H1 (cell line): ENCODE measurements around the gene SURF2. TPM values are rescaled to one million over a fixed set of nuclear protein-coding genes. Genes with fewer than 3 reads are reported as not detected.
A peak's percentile ranks its signal among the peaks of the same experiment; 100 is the strongest.

Experiments
- CTCF ChIA-PET: fragments of 300-600 bp; sonication (Branson Sonifier 250); formaldehyde crosslinking; loops from one replicate; lab custom pipeline; 2021; ENCODE audit not compliant: partially characterized antibody; lab: Charles Lee
- POLR2A ChIA-PET: fragments of 300-600 bp; sonication (Branson Sonifier 250); formaldehyde crosslinking; loops from one replicate; lab custom pipeline; 2021; ENCODE audit warnings: inconsistent platforms; ENCODE audit not compliant: partially characterized antibody; lab: Charles Lee
- DNase-seq, 2 experiments: peaks; one replicate each; pipeline versions ENCODE4 v3.0.0 to v3.0.0-alpha.2; 2010 to 2022; ENCODE audit warnings: low spot score in 2 of 2, low read depth in 1 of 2, mixed read lengths in 1 of 2
- FAIRE-seq: peaks from 2 replicates; lab custom pipeline; 2011; peaks lifted over from hg19 to GRCh38; lab: Jason Lieb, UNC
- H2AFZ ChIP-seq: 2 replicates; pipeline ENCODE4 v1.8.1; 2012; ENCODE audit warnings: low read length, inconsistent platforms
- H2AK5ac ChIP-seq: 2 replicates; pipeline ENCODE4 v1.6.1; 2013; ENCODE audit warnings: low read depth, low read length
- H2BK120ac ChIP-seq: replicated peaks from 2 replicates; pipeline ENCODE3; 2013; ENCODE audit warnings: low read depth, low read length, inconsistent platforms
- H2BK12ac ChIP-seq: 2 replicates; pipeline ENCODE4 v1.6.1; 2013; ENCODE audit warnings: low read depth, low read length
- H2BK15ac ChIP-seq: 2 replicates; pipeline ENCODE4 v1.6.1; 2013; ENCODE audit warnings: low read length
- H2BK20ac ChIP-seq: 2 replicates; pipeline ENCODE4 v1.6.1; 2013; ENCODE audit warnings: low read length
- H2BK5ac ChIP-seq: 2 replicates; pipeline ENCODE4 v1.6.1; 2013; ENCODE audit warnings: low read depth, low read length
- H3K14ac ChIP-seq: 2 replicates; pipeline ENCODE4 v1.6.1; 2013; ENCODE audit warnings: inconsistent platforms; ENCODE audit not compliant: insufficient read length
- H3K18ac ChIP-seq: 2 replicates; pipeline ENCODE4 v1.6.1; 2013; ENCODE audit warnings: low read length; ENCODE audit errors: extremely low read depth
- H3K23ac ChIP-seq: 2 replicates; pipeline ENCODE4 v1.6.1; 2013; ENCODE audit warnings: inconsistent platforms; ENCODE audit not compliant: insufficient read length
- H3K23me2 ChIP-seq: 2 replicates; pipeline ENCODE4 v1.6.1; 2013; ENCODE audit warnings: low read depth, low read length
- H3K27ac ChIP-seq: 2 replicates; pipeline ENCODE4 v1.6.1; 2011; ENCODE audit warnings: low read depth, low read length, inconsistent platforms
- H3K27me3 ChIP-seq, 4 experiments: replicated peaks in 1 of 4; 1 replicate in 1 of 4; 2 replicates in 3 of 4; pipeline versions ENCODE4 v1.6.1 to v1.8.1; 2011 to 2013; ENCODE audit warnings: low read length in 3 of 4, mild to moderate bottlenecking in 3 of 4, inconsistent platforms in 2 of 4, mixed read lengths in 2 of 4, moderate library complexity in 1 of 4; ENCODE audit not compliant: control insufficient read depth in 3 of 4, insufficient read depth in 3 of 4; ENCODE audit errors: extremely low read depth in 1 of 4
- H3K36me3 ChIP-seq, 4 experiments: 2 replicates each; pipeline versions ENCODE4 v1.6.1 to v1.8.1; 2011 to 2013; ENCODE audit warnings: mild to moderate bottlenecking in 4 of 4, low read length in 3 of 4, moderate library complexity in 2 of 4, control low read depth in 1 of 4, inconsistent platforms in 1 of 4; ENCODE audit not compliant: insufficient read depth in 4 of 4, control insufficient read depth in 2 of 4
- H3K4ac ChIP-seq: replicated peaks from 2 replicates; pipeline ENCODE3; 2013; ENCODE audit warnings: low read length, low read depth, mixed read lengths, inconsistent platforms; ENCODE audit not compliant: insufficient read length
- H3K4me1 ChIP-seq, 4 experiments: replicated peaks in 1 of 4; 1 replicate in 1 of 4; 2 replicates in 3 of 4; pipeline versions ENCODE4 v1.6.1 to v1.8.1; 2011 to 2013; ENCODE audit warnings: low read length in 3 of 4, inconsistent platforms in 2 of 4, mixed read lengths in 1 of 4; ENCODE audit not compliant: insufficient read depth in 4 of 4, control insufficient read depth in 3 of 4
- H3K4me2 ChIP-seq, 2 experiments: 2 replicates each; pipeline versions ENCODE4 v1.6.1 to v1.8.1; 2011 to 2013; ENCODE audit warnings: low read depth in 2 of 2, low read length in 2 of 2, control low read depth in 1 of 2, inconsistent platforms in 1 of 2, mild to moderate bottlenecking in 1 of 2; ENCODE audit not compliant: insufficient read depth in 1 of 2
- H3K4me3 ChIP-seq, 4 experiments: fragments of 200-600, 300-600 bp in 1 of 4; sonication (generic), shearing (Covaris generic), sonication (Bioruptor Twin) in 1 of 4; 2 replicates each; pipeline versions ENCODE4 v1.5.1 to v1.8.1; 2011 to 2016; ENCODE audit warnings: low read length in 4 of 4, low read depth in 3 of 4, control low read depth in 2 of 4, inconsistent platforms in 2 of 4, mild to moderate bottlenecking in 2 of 4, mixed read lengths in 1 of 4, moderate library complexity in 1 of 4; ENCODE audit not compliant: insufficient read depth in 2 of 4; ENCODE audit errors: extremely low read depth in 1 of 4
- H3K56ac ChIP-seq: replicated peaks from 2 replicates; pipeline ENCODE3; 2013; ENCODE audit warnings: low read depth, mild to moderate bottlenecking, mixed read lengths, low read length, inconsistent platforms; ENCODE audit not compliant: insufficient read length
- H3K79me1 ChIP-seq: 2 replicates; pipeline ENCODE4 v1.6.1; 2013; ENCODE audit warnings: low read depth, low read length, control low read depth
- H3K79me2 ChIP-seq, 2 experiments: 2 replicates each; pipeline versions ENCODE4 v1.6.1 to v1.8.1; 2012 to 2013; ENCODE audit warnings: low read length in 2 of 2, mild to moderate bottlenecking in 2 of 2, inconsistent platforms in 1 of 2; ENCODE audit not compliant: insufficient read depth in 2 of 2, control insufficient read depth in 1 of 2
- H3K9ac ChIP-seq, 4 experiments: replicated peaks in 1 of 4; 1 replicate in 1 of 4; 2 replicates in 3 of 4; pipeline versions ENCODE4 v1.6.1 to v1.8.1; 2011 to 2013; ENCODE audit warnings: low read depth in 3 of 4, low read length in 3 of 4, control low read depth in 2 of 4, mild to moderate bottlenecking in 2 of 4, moderate library complexity in 2 of 4, inconsistent platforms in 1 of 4; ENCODE audit errors: extremely low read depth in 1 of 4
- H3K9me3 ChIP-seq, 2 experiments: 2 replicates each; pipeline versions ENCODE4 v1.6.1 to v1.8.1; 2012 to 2013; ENCODE audit warnings: mild to moderate bottlenecking in 2 of 2, moderate library complexity in 2 of 2, control low read depth in 1 of 2, inconsistent platforms in 1 of 2, low read depth in 1 of 2, low read length in 1 of 2, mixed read lengths in 1 of 2; ENCODE audit not compliant: insufficient read depth in 2 of 2
- H4K20me1 ChIP-seq, 2 experiments: replicated peaks in 1 of 2; 2 replicates each; pipeline versions ENCODE3 to v1.8.1; 2011 to 2013; ENCODE audit warnings: inconsistent platforms in 2 of 2, low read length in 2 of 2, mild to moderate bottlenecking in 1 of 2; ENCODE audit not compliant: insufficient read depth in 2 of 2, control insufficient read depth in 1 of 2
- H4K5ac ChIP-seq: 2 replicates; pipeline ENCODE4 v1.6.1; 2013; ENCODE audit warnings: low read length, low read depth, mixed read lengths, inconsistent platforms; ENCODE audit not compliant: insufficient read length
- H4K8ac ChIP-seq: 2 replicates; pipeline ENCODE4 v1.8.0; 2013; ENCODE audit warnings: mild to moderate bottlenecking, moderate library complexity, low read length, inconsistent platforms; ENCODE audit not compliant: insufficient read depth; ENCODE audit errors: extremely low read depth
- H4K91ac ChIP-seq: replicated peaks from 2 replicates; pipeline ENCODE3; 2013; ENCODE audit warnings: low read length, mixed read lengths, inconsistent platforms; ENCODE audit not compliant: insufficient read length
- PHF8 ChIP-seq: fragments of 200-600 bp; sonication (generic); conservative IDR thresholded peaks from 2 replicates; pipeline ENCODE4 v1.7.1; 2012; ENCODE audit warnings: low read depth, mild to moderate bottlenecking, inconsistent platforms, low read length, moderate library complexity
- TEAD4 ChIP-seq: IDR thresholded peaks from 2 replicates; pipeline ENCODE4 v1.6.1; 2012; ENCODE audit warnings: low read depth, low read length, inconsistent platforms, mixed read lengths
- WGBS, 2 experiments: shearing (Covaris generic) in 1 of 2; methylation state at CpG; one replicate each; pipeline versions ENCODE4 v1.1.6 to v1.1.7; 2013 to 2015; ENCODE audit warnings: low lambda C conversion rate in 2 of 2, mixed read lengths in 2 of 2, inconsistent platforms in 1 of 2, low coverage in 1 of 2, missing lambda C conversion rate in 1 of 2; ENCODE audit not compliant: insufficient replicate concordance in 2 of 2, insufficient coverage in 1 of 2, insufficient read length in 1 of 2; ENCODE audit errors: extremely low coverage in 1 of 2, missing lambda C conversion rate in 1 of 2; 5-methylcytosine and 5-hydroxymethylcytosine counted together
- polyA plus RNA-seq, 7 experiments: library from polyadenylated mRNA; depleted of rRNA in 3 of 7; stranded (reverse) in 5 of 7; unstranded in 2 of 7; fragments of >200 nt in 5 of 7; fragments of 200-250 nt in 2 of 7; gene quantifications; 1 replicate in 5 of 7; 2 replicates in 1 of 7; 4 replicates in 1 of 7; pipeline versions ENCODE4 v1.2.1 to v1.2.3, GENCODE V29; 2011 to 2013; ENCODE audit warnings: missing spikeins in 2 of 7, mixed read lengths in 2 of 7
- total RNA-seq: library from RNA; stranded (reverse); fragmentation: NEBNext Ultra II Directional; extraction: Animal tissue kit (Norgen Biotek cat#: 25700); gene quantifications from 2 replicates; pipeline ENCODE4 v1.2.1, GENCODE V29; 2021

SURF2 gene
- total and polyA plus RNA-seq, 2 of the 8 experiments (the other 6 are each of a cell fraction or from before 2014, with no cell fraction given) = 36.6 to 37.7 TPM

- Histone ChIP-seq H3K36me3 (peaks cover 37 to 77% (median 66%) of the 10 kb centered on the region in 4 experiments), H3K4me2 (peak overlapping the region; percentile 79 to 97), H2BK15ac (no peak overlapping the region), H3K27ac (peak overlapping the region; percentile 41; the same call in 1 of the 2 replicates), H3K23ac (no peak overlapping the region), H4K91ac (peak overlapping the region; percentile 46), H3K4me1 (peaks cover 0 to 10% (median 7%) of the 10 kb centered on the region in 4 experiments; a peak in 6 of 7 replicates), H2BK120ac (no peak overlapping the region), H3K56ac (no peak overlapping the region), H3K9me3 (no peaks in the 10 kb centered on the region), H3K18ac (peak overlapping the region; percentile 65), H2BK20ac (no peak overlapping the region), H3K27me3 (no peaks in the 10 kb centered on the region), H3K4me3 (peak overlapping the region; percentile 93 to 100 (median 96)), H3K4ac (no peak overlapping the region), H3K14ac (no peak overlapping the region), H2BK5ac (peak overlapping the region; percentile 100; the same call in 1 of the 2 replicates), H3K79me1 (peaks cover 17% of the 10 kb centered on the region), H3K9ac (peak overlapping the region; percentile 65 to 99 (median 83)), H4K20me1 (peaks cover 14 to 36% of the 10 kb centered on the region in 2 experiments), H4K5ac (peak overlapping the region; percentile 64), H4K8ac (peak overlapping the region; percentile 85), H2BK12ac (no peak overlapping the region), H2AFZ (no peak overlapping the region), H2AK5ac (no peak overlapping the region), H3K79me2 (peaks cover 9 to 39% of the 10 kb centered on the region in 2 experiments), H3K23me2 (peaks cover 9% of the 10 kb centered on the region; the same call in 1 of the 2 replicates)
- no peak for TF ChIP-seq TEAD4
- 0 out of 2 replicates have a peak, but pooled peaks have one; percentile 1 for TF ChIP-seq PHF8
- 1% methylated on average over 12 of the region's 41 CpGs; no CpG with 5 or more reads in 1 of the 2 experiments for WGBS, 2 experiments
- DNase-seq = peak in 1 of 2 experiments; percentile 65
- ChIA-PET POLR2A (interaction anchor here (0.6 to 16.1 kb wide), 38 partner anchors 3 to 499 kb away, joined by 3 to 461 read pairs (median 4); partner anchors contain the start of genes ADAMTS13, CACFD1, MED22 and REXO4), CTCF (interaction anchor here (0.9 to 3.3 kb wide), 3 partner anchors 9 to 161 kb away, joined by 3 to 22 read pairs (median 4); partner anchors contain the start of genes SURF1 and SURF2)
- no peak for FAIRE-seq
Observed at GRCh38 chr9:133347515-133347984, 8.8 kb upstream of the SURF2 start.
